GM21717 (cell line): Measurements from ENCODE around the gene TAB2.
"Not testable (repeated sequence)": the region's sequence is repeated elsewhere in the genome, so short reads cannot be mapped to it uniquely, and the experiment has no call there.

Experiments
- ATAC-seq: cut with Tn5 transposase; IDR thresholded peaks from one replicate; pipeline ENCODE4 v1.9.1; 2021; ENCODE audit warnings: mild to moderate bottlenecking, moderate library complexity; ENCODE audit not compliant: unreplicated experiment

TAB2 gene

DNA sequence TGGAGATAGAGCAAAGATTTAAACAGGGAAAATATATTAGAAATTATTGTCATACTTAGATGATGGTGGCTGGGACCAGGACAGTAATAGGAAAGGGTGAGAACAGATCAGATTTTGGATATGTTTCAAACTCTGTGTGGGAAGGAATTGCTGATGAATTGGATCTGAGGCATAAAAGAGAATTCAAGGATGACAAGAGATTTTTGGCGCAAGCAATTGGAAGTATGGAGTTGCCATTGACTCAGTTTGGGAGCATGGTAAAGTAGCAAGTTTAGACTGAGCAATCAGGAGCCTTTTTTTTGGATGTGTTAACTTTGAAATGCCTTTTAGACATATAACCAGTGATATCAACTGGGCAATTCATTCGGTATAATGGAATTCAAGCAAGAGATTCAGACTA is 14.4 kb downstream of the TAB2 start:
- no peak for ATAC-seq

GRCh38 chr6:149332602-149333265 is 15.2 kb downstream of the TAB2 start:
- no peak for ATAC-seq

DNA sequence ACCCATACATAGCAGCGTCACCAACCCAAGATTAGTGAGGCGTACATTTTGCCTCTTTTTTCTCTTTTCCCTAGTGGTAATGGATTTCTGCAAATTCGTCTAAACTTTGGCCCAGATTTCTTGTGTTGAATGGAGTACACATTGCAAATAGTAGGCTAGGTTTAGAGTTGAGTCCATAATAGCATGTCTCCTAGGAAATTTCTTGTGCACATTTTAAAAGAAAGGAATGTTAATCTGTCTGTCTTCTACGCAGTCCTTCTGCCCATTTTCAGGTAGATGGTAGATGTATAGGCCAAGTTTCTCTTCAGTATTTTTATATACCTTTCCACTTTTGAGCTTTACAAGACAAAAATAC is 15.7 kb downstream of the TAB2 start:
- ATAC-seq = no peak

DNA sequence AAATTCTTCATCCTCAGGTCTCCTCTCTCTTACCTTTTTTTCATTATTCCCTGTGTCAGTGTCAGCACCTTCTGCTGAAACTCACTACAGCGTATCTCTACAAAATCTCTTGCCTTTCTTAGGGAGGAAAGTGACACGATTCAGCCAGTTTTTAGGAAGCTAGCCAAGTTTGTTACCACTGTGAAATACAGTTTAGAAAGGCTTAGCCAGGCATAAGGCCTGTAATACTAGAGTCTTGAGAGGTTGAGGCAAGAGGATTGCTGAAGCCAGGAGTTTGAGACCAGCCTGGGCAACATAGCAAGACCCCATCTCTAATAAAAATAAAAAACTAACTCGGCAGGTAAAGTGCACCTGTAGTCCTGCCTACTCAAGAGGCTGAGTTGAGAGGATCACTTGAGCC is 16.7 kb downstream of the TAB2 start:
- ATAC-seq = no peak

- ATAC-seq = no peak
Measured at GRCh38 chr6:149334682-149335160, 17.2 kb downstream of the TAB2 start.

GRCh38 chr6:149335924-149336608 is 18.6 kb downstream of the TAB2 start:
- ATAC-seq = peak; percentile 65

DNA sequence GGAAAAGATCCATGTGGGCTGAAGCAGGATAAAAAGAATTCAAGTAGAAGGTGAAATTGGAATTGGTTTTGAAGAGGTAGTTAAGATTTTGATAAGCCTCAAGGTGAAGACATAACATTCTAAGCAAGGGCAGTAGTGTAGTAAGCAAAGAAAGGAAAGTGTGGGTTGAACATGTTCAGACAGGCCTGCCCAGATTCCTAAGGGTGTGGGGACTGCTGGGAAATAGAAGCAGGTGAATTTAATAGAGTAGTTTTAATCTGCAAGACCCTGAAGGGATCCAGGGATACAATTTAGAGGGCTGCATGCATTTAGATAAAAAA is 19.1 kb downstream of the TAB2 start:
- no peak for ATAC-seq

- ATAC-seq = no peak
Measured at GRCh38 chr6:149337320-149337719, 19.8 kb downstream of the TAB2 start.

GRCh38 chr6:149340200-149340599 is 22.7 kb downstream of the TAB2 start:
- ATAC-seq = no peak

- ATAC-seq = peak; percentile 82
Measured at GRCh38 chr6:149342525-149342924, 25.0 kb downstream of the TAB2 start.

DNA sequence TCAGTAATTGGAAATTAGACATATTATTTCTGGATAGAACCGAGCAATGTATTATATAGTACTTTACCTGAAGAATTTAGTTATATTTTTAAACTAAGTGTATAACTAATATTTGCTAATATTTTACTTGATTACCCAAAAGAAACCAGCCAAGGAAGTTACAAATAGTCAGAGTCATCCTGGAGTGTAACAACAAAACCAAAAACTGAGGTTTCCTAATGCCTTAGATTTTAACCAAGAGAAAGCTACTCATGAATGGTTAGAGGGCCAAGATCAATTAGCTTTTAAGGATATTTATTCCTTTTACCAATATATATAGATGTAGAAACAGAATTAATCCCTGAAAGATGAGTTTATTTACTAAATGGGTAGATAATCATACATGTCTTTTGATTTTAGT is 26.0 kb downstream of the TAB2 start:
- no peak for ATAC-seq

DNA sequence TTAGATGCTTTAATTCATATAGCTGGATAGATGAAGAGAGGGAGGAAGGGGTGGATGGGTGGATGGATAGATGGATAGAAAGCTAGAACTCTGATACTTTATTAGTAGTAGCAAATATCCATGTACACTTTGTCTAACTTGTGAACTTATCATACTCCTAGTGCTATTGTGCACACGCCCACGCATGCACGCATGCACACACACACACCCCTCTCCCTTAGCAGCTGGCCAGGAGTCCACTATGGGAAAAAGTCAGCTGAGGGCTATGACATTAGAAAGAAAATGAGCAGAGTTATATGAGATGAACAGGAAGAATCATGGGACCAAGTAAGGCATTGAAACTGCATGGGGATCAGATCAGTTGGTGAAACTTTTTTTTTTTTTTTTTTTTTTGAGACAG is 28.6 kb downstream of the TAB2 start:
- no peak for ATAC-seq

- no peak for ATAC-seq
Measured at GRCh38 chr6:149347067-149347466, 29.6 kb downstream of the TAB2 start.

DNA sequence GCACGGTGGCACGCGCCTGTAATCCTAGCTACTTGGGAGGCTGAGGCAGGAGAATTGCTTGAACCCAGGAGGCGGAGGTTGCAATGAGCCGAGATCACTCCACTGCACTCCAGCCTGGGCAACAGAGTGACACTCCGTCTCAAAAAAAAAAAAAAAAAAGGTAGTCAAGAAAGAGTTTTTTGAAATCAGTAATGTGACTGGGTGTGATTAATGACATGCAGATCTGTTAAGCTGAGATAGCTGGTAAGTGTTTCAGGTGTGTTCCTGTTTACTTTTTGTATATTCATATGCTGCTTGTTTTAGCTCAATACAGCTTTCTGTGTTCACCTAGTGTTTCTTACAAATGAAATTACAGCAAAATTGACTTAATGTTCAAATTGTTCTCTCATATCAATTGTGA is 31.8 kb downstream of the TAB2 start:
- ATAC-seq = not testable (repeated sequence)

GRCh38 chr6:149354009-149354408 is 36.5 kb downstream of the TAB2 start:
- ATAC-seq = no peak

DNA sequence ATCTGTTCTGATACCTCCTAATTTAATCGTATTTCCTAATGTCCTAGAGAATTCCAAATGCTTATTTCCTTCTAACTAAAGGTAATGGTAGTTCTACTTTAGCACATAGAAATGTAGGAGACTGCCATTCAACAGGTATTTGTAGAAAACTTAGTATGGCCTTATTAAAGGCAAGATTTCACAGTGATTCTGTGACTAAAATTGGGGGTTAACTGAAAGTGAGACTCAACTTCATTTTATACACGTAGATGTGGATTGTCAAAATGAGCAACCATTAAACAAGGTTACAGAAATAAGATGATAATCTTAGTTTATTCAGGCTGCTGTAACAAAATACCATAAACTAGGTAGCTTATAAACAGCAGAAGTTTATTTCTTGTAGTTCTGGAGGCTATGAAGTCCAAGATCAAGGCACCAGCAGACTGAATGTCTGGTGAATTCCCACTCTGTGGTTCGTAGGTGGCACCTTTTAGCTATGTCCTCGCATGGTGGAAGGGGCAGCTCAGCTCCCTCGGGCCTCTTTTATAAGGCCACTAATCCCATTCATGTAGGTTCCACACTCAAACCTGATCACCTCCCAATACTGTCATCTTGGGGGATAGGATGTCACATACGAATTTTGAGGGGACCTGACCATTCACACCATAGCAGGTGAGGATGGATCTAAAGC is 38.7 kb downstream of the TAB2 start:
- no peak for ATAC-seq

GRCh38 chr6:149357726-149358538 is 40.4 kb downstream of the TAB2 start:
- ATAC-seq = no peak

- no peak for ATAC-seq
Measured at GRCh38 chr6:149359440-149359839, 41.9 kb downstream of the TAB2 start.

- ATAC-seq = no peak
Measured at GRCh38 chr6:149360536-149360935, 43.0 kb downstream of the TAB2 start.

DNA sequence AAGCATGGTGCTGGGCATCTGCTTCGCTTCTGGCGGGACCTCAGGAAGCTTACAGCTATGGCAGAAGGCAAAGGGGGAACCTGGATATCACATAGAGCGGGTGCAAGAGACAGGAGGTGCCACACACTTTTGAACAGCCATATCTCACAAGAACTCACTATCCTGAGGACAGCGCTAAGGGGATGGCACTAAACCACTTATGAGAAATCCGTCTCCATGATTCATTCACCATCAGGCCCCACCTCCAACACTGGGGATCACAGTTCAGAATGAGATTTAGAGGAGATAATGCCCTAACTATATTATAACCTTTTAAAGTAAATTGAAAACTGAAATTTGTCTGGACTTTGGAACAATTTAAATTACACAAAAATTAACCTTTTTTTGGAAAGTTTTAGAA is 44.8 kb downstream of the TAB2 start:
- no peak for ATAC-seq

- ATAC-seq = no peak
Measured at GRCh38 chr6:149363154-149363553, 45.6 kb downstream of the TAB2 start.
